Right ventricle myocardium superior (tissue), 1 donor: ENCODE results near the gene ARL6. TPM values are rescaled to one million over a fixed set of nuclear protein-coding genes. Genes with fewer than 3 reads are reported as not detected.
A peak's percentile ranks its signal among the peaks of the same experiment; 100 is the strongest.
"Not testable (repeated sequence)": the region's sequence is repeated elsewhere in the genome, so short reads cannot be mapped to it uniquely, and the experiment has no call there.

Experiments
- ATAC-seq: fragments of 200-7000 bp; cut with Tn5 transposase; one replicate; pipeline ENCODE4 v1.9.1; 2020; ENCODE audit warnings: mild to moderate bottlenecking; ENCODE audit not compliant: poor library complexity
- DNase-seq: peaks from one replicate; pipeline ENCODE4 v3.0.0-alpha.2; 2020
- intact Hi-C: fragments of 100-400 bp; cut with DNase I; formaldehyde crosslinking; loops from one replicate; pipeline ENCODE4 v1.11.2; 2022
- total RNA-seq: library from RNA; stranded (reverse); fragmentation: NEBNext Ultra II Directional; extraction: Animal tissue kit (Norgen Biotek cat#: 25700); gene quantifications from one replicate; pipeline ENCODE4 v1.2.1, GENCODE V29; 2021
- donor health status: DM: no; HTN: yes; CAD: no; lungs with severe emphysema.

The ARL6 gene
- total RNA-seq, 1 donor from 2014 or later: 6.2 TPM

- intact Hi-C loops: no loop called here
- no peak for DNase-seq
- ATAC-seq: no peak
Observed at GRCh38 chr3:97817965-97818364, 53.4 kb downstream of the ARL6 start.

GRCh38 chr3:97820780-97821179, 56.2 kb downstream of the ARL6 start:
- intact Hi-C loops: loop anchor here (10.0 kb wide), 1 partner anchor 114 kb away; no protein-coding TSS in a partner anchor
- DNase-seq (no peak), ATAC-seq (no peak)

- peak; percentile 70 for DNase-seq
- peak; percentile 26 for ATAC-seq
- intact Hi-C loops: loop anchor here (10.0 kb wide), 1 partner anchor 113 kb away; no protein-coding TSS in a partner anchor
Observed at GRCh38 chr3:97821287-97821773, 56.8 kb downstream of the ARL6 start.

- ATAC-seq (peak; percentile 98), DNase-seq (peak; percentile 91)
- intact Hi-C loops: loop anchor here (10.0 kb wide), 1 partner anchor 113 kb away; no protein-coding TSS in a partner anchor
Observed at GRCh38 chr3:97821774-97822358, 57.3 kb downstream of the ARL6 start, which contains the start of gene CRYBG3. CRYBG3 (plus strand) TSS chr3:97822011; CDS start chr3:97822207, 196 bp downstream.

GRCh38 chr3:97822359-97822775, 57.8 kb downstream of the ARL6 start:
- intact Hi-C loops: loop anchor here (10.0 kb wide), 1 partner anchor 112 kb away; no protein-coding TSS in a partner anchor
- ATAC-seq: peak; percentile 66
- DNase-seq: peak; percentile 74

- DNase-seq (peak; percentile 51), ATAC-seq (peak; percentile 23)
- intact Hi-C loops: loop anchor here (10.0 kb wide), 1 partner anchor 111 kb away; no protein-coding TSS in a partner anchor
Observed at GRCh38 chr3:97823046-97824004, 58.8 kb downstream of the ARL6 start.

GRCh38 chr3:97825101-97825500, 60.5 kb downstream of the ARL6 start:
- intact Hi-C loops: loop anchor here (10.0 kb wide), 1 partner anchor 110 kb away; no protein-coding TSS in a partner anchor
- ATAC-seq (no peak), DNase-seq (no peak)

- intact Hi-C loops: loop anchor here (10.0 kb wide), 1 partner anchor 107 kb away; no protein-coding TSS in a partner anchor
- no peak for DNase-seq
- no peak for ATAC-seq
Observed at GRCh38 chr3:97827741-97828471, 63.3 kb downstream of the ARL6 start.

GRCh38 chr3:97829198-97829597, 64.6 kb downstream of the ARL6 start:
- intact Hi-C loops: loop anchor here (10.0 kb wide), 1 partner anchor 106 kb away; no protein-coding TSS in a partner anchor
- DNase-seq (no peak), ATAC-seq (no peak)

- intact Hi-C loops: no loop called here
- DNase-seq: no peak
- no peak for ATAC-seq
Observed at GRCh38 chr3:97830638-97831037, 66.1 kb downstream of the ARL6 start.

- ATAC-seq (no peak), DNase-seq (no peak)
- intact Hi-C loops: no loop called here
Observed at GRCh38 chr3:97831140-97831539, 66.6 kb downstream of the ARL6 start.

GRCh38 chr3:97833184-97833583, 68.6 kb downstream of the ARL6 start:
- intact Hi-C loops, ATAC-seq: not testable (repeated sequence)

GRCh38 chr3:97835761-97836160, 71.2 kb downstream of the ARL6 start:
- ATAC-seq (no peak), DNase-seq (no peak)
- intact Hi-C loops: no loop called here

More at GRCh38 chr3:97833184-97833583, 68.6 kb downstream of the ARL6 start:
- DNase-seq: not testable (repeated sequence)

GRCh38 chr3:97838393-97838792, 73.8 kb downstream of the ARL6 start:
- no peak for DNase-seq
- no peak for ATAC-seq
- intact Hi-C loops: no loop called here

- ATAC-seq (no peak), DNase-seq (no peak)
- intact Hi-C loops: no loop called here
Observed at GRCh38 chr3:97839944-97840343, 75.4 kb downstream of the ARL6 start.

GRCh38 chr3:97841304-97841703, 76.7 kb downstream of the ARL6 start:
- ATAC-seq: no peak
- intact Hi-C loops: no loop called here

GRCh38 chr3:97841956-97842355, 77.4 kb downstream of the ARL6 start:
- DNase-seq: no peak
- no peak for ATAC-seq
- intact Hi-C loops: no loop called here

More at GRCh38 chr3:97841304-97841703, 76.7 kb downstream of the ARL6 start:
- DNase-seq: no peak

- intact Hi-C loops: no loop called here
- DNase-seq (no peak), ATAC-seq (no peak)
Observed at GRCh38 chr3:97848779-97849178, 84.2 kb downstream of the ARL6 start.
